HG03457 (cell line): ENCODE measurements around the gene MAML2.

Source experiments
- ATAC-seq: cut with Tn5 transposase; IDR thresholded peaks from one replicate; pipeline ENCODE4 v1.9.1; 2021; ENCODE audit warnings: moderate number of reproducible peaks; ENCODE audit not compliant: unreplicated experiment

The MAML2 gene

DNA sequence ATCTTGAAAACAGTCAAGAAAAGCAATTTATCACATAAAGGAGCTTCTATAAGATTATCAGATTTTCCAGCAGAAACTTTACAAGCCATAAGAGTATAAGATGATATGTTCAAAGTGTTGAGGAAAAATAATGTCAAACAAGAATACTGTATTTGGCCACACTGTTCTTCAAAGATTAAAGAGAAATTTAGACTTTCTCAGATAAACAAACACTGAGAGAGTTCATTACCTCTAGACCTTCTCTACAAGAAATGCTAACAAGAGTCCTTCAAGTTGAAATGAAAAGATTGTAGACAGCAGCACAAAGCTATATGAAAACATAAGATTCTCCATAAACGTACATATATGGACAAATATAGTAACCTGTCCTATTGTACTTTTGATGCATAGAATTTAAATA, 411.1 kb downstream of the MAML2 start:
- no peak for ATAC-seq

DNA sequence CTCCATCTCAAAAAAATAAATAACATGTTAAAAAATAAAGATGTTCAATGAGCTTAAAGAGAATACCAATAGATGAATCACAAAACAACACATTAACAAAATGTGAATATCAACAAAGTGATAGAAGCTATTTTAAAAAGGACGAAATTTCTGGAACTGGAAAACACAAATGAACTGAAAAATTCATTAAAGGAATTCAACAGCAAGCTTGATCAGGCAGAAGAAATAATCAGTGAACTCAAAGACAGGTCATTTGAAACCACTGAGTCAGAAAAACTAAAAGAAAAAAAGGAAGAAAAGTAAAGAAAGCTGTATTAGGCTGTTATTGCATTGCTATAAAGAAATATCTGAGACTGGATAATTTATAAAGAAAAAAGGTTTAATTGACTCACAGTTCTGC, 412.0 kb downstream of the MAML2 start:
- ATAC-seq = no peak

DNA sequence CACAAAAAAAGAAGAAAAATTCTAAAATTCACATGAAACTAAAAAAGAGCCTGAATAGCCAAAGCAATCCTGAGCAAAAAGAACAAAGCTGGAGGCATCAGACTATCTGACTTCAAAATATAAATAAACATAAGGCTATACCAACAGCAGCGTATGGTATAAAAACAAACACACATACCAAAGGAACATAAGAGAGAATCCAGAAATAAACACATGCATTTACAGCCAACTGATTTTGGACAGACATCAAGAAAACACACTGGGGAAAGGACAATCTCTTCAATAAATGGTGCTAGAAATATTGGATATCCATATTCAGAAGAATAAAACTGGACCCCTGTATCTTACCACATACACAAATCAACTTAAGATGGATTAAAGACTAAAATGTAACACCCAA, 416.3 kb downstream of the MAML2 start:
- no peak for ATAC-seq
